ENCODE data around the gene LTN1. TPM values are rescaled to one million over a fixed set of nuclear protein-coding genes. Genes with fewer than 3 reads are reported as not detected.

LTN1 gene
- total and polyA plus RNA-seq, 2 of the 13 experiments (the other 11 are each of a cell fraction or from before 2014, with no cell fraction given): 6.7 to 24.6 TPM

GRCh38 chr21:28992526-28993292, at the start of gene LTN1 (continued):
- TF ChIP-seq, protein P1, sequence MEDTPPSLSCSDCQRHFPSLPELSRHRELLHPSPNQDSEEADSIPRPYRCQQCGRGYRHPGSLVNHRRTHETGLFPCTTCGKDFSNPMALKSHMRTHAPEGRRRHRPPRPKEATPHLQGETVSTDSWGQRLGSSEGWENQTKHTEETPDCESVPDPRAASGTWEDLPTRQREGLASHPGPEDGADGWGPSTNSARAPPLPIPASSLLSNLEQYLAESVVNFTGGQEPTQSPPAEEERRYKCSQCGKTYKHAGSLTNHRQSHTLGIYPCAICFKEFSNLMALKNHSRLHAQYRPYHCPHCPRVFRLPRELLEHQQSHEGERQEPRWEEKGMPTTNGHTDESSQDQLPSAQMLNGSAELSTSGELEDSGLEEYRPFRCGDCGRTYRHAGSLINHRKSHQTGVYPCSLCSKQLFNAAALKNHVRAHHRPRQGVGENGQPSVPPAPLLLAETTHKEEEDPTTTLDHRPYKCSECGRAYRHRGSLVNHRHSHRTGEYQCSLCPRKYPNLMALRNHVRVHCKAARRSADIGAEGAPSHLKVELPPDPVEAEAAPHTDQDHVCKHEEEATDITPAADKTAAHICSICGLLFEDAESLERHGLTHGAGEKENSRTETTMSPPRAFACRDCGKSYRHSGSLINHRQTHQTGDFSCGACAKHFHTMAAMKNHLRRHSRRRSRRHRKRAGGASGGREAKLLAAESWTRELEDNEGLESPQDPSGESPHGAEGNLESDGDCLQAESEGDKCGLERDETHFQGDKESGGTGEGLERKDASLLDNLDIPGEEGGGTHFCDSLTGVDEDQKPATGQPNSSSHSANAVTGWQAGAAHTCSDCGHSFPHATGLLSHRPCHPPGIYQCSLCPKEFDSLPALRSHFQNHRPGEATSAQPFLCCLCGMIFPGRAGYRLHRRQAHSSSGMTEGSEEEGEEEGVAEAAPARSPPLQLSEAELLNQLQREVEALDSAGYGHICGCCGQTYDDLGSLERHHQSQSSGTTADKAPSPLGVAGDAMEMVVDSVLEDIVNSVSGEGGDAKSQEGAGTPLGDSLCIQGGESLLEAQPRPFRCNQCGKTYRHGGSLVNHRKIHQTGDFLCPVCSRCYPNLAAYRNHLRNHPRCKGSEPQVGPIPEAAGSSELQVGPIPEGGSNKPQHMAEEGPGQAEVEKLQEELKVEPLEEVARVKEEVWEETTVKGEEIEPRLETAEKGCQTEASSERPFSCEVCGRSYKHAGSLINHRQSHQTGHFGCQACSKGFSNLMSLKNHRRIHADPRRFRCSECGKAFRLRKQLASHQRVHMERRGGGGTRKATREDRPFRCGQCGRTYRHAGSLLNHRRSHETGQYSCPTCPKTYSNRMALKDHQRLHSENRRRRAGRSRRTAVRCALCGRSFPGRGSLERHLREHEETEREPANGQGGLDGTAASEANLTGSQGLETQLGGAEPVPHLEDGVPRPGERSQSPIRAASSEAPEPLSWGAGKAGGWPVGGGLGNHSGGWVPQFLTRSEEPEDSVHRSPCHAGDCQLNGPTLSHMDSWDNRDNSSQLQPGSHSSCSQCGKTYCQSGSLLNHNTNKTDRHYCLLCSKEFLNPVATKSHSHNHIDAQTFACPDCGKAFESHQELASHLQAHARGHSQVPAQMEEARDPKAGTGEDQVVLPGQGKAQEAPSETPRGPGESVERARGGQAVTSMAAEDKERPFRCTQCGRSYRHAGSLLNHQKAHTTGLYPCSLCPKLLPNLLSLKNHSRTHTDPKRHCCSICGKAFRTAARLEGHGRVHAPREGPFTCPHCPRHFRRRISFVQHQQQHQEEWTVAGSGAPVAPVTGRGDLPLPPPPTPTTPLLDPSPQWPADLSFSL (CRISPR knock-in tag; IDR thresholded peaks at IDR 0.05): 0 out of 2 replicates have a peak, but pooled peaks have one; percentile 80
- TF ChIP-seq JDP2 (CRISPR knock-in tag; IDR thresholded peaks at IDR 0.05; ENCODE audit: borderline replicate concordance) (no peak), CEBPB (IDR thresholded peaks at IDR 0.05; ENCODE audit: borderline replicate concordance, low read depth, low read length) (peak; percentile 71), SNAPC2 (CRISPR knock-in tag; IDR thresholded peaks at IDR 0.05) (0 out of 2 replicates have a peak, but pooled peaks have one; percentile 37), ZNF75D (CRISPR knock-in tag; IDR thresholded peaks at IDR 0.05; ENCODE audit: borderline replicate concordance) (no peak), SAP130 (CRISPR knock-in tag; IDR thresholded peaks at IDR 0.05; ENCODE audit: low read depth) (peak; percentile 96), ZMAT5 (CRISPR knock-in tag; IDR thresholded peaks at IDR 0.05; ENCODE audit: borderline replicate concordance, low read depth) (no peak), NR3C1 (CRISPR knock-in tag; IDR thresholded peaks at IDR 0.05) (no peak), KDM5B (CRISPR knock-in tag; IDR thresholded peaks at IDR 0.05; ENCODE audit: borderline replicate concordance) (peak; percentile 54; the same call in 1 of the 2 replicates), ZNF160 (CRISPR knock-in tag; IDR thresholded peaks at IDR 0.05) (no peak), GABPB1 (CRISPR knock-in tag; IDR thresholded peaks at IDR 0.05) (peak; percentile 99), SNAI1 (CRISPR knock-in tag; IDR thresholded peaks at IDR 0.05; ENCODE audit: borderline replicate concordance) (no peak), SIX4 (CRISPR knock-in tag; IDR thresholded peaks at IDR 0.05) (no peak; the same call in 1 of the 2 replicates), TFDP1 (CRISPR knock-in tag; IDR thresholded peaks at IDR 0.05; ENCODE audit: borderline replicate concordance) (peak; percentile 97), ZNF672 (CRISPR knock-in tag; IDR thresholded peaks at IDR 0.05) (no peak), GFI1 (CRISPR knock-in tag; IDR thresholded peaks at IDR 0.05; ENCODE audit: borderline replicate concordance) (no peak), AGO2 (optimal IDR thresholded peaks at IDR 0.05; ENCODE audit: low read depth, low read length) (peak; percentile 37), SP5 (CRISPR knock-in tag; IDR thresholded peaks at IDR 0.05; ENCODE audit: borderline replicate concordance, low read depth) (peak; percentile 49; the same call in 1 of the 2 replicates), POLR2G (IDR thresholded peaks at IDR 0.05; ENCODE audit: low read depth, low read length) (peak; percentile 88)
- TF ChIP-seq, protein P2, sequence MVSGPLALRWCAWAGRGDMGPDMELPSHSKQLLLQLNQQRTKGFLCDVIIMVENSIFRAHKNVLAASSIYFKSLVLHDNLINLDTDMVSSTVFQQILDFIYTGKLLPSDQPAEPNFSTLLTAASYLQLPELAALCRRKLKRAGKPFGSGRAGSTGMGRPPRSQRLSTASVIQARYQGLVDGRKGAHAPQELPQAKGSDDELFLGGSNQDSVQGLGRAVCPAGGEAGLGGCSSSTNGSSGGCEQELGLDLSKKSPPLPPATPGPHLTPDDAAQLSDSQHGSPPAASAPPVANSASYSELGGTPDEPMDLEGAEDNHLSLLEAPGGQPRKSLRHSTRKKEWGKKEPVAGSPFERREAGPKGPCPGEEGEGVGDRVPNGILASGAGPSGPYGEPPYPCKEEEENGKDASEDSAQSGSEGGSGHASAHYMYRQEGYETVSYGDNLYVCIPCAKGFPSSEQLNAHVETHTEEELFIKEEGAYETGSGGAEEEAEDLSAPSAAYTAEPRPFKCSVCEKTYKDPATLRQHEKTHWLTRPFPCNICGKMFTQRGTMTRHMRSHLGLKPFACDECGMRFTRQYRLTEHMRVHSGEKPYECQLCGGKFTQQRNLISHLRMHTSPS (CRISPR knock-in tag; IDR thresholded peaks at IDR 0.05; ENCODE audit: low read depth): no peak

Data from HepG2 (cell line).